ENCODE results near the gene KLHL40.
A peak's percentile ranks its signal among the peaks of the same experiment; 100 is the strongest.

The KLHL40 gene

GRCh38 chr3:42668793-42669217, 16.5 kb upstream of the KLHL40 start:
- DNase-seq (ENCODE audit: low spot score) = no peak

GRCh38 chr3:42670051-42670576, 15.2 kb upstream of the KLHL40 start:
- no peak for DNase-seq (ENCODE audit: low spot score)

GRCh38 chr3:42670670-42671069, 14.7 kb upstream of the KLHL40 start:
- DNase-seq (ENCODE audit: low spot score) = no peak

- no peak for DNase-seq (ENCODE audit: low spot score)
These were observed 12.8 kb upstream of the KLHL40 start for GRCh38 chr3:42672515-42672914.

- DNase-seq (ENCODE audit: low spot score) = no peak
These were observed 12.3 kb upstream of the KLHL40 start for GRCh38 chr3:42673082-42673481.

- DNase-seq (ENCODE audit: low spot score) = no peak
These were observed 11.2 kb upstream of the KLHL40 start for GRCh38 chr3:42674146-42674545.

GRCh38 chr3:42675909-42676308, 9.4 kb upstream of the KLHL40 start:
- DNase-seq (ENCODE audit: low spot score) = no peak

- DNase-seq (ENCODE audit: low spot score) = no peak
These were observed 6.9 kb upstream of the KLHL40 start for GRCh38 chr3:42678447-42678846.

- DNase-seq (ENCODE audit: low spot score) = no peak
These were observed 5.1 kb upstream of the KLHL40 start for GRCh38 chr3:42680271-42680670.

- no peak for DNase-seq (ENCODE audit: low spot score)
These were observed 4.5 kb upstream of the KLHL40 start for GRCh38 chr3:42680806-42681205.

- DNase-seq (ENCODE audit: low spot score) = no peak
These were observed 3.8 kb upstream of the KLHL40 start for GRCh38 chr3:42681361-42682038.

- DNase-seq (ENCODE audit: low spot score) = no peak
These were observed 2.9 kb upstream of the KLHL40 start for GRCh38 chr3:42682301-42683070.

- peak; percentile 96 for DNase-seq (ENCODE audit: low spot score)
These were observed 1.3 kb upstream of the KLHL40 start for GRCh38 chr3:42683875-42684598.

- DNase-seq (ENCODE audit: low spot score) = no peak
These were observed 540 bp upstream of the KLHL40 start for GRCh38 chr3:42684632-42685362.

GRCh38 chr3:42685891-42686820, 819 bp downstream of the KLHL40 start:
- no peak for DNase-seq (ENCODE audit: low spot score)

- no peak for DNase-seq (ENCODE audit: low spot score)
These were observed 1.7 kb downstream of the KLHL40 start for GRCh38 chr3:42686832-42687650.

GRCh38 chr3:42688016-42688415, 2.7 kb downstream of the KLHL40 start:
- no peak for DNase-seq (ENCODE audit: low spot score)

- no peak for DNase-seq (ENCODE audit: low spot score)
These were observed 3.4 kb downstream of the KLHL40 start for GRCh38 chr3:42688487-42689420.
